Hypothalamus (tissue), 51 donors: ENCODE results near the gene TMEM238.
"Not testable (repeated sequence)": the region's sequence is repeated elsewhere in the genome, so short reads cannot be mapped to it uniquely, and the experiment has no call there.

ENCODE experiments used
- DNase-seq, 51 donors: peaks; one replicate each; lab custom pipeline; 2025; lab: John Stamatoyannopoulos, UW

The TMEM238 gene

DNA sequence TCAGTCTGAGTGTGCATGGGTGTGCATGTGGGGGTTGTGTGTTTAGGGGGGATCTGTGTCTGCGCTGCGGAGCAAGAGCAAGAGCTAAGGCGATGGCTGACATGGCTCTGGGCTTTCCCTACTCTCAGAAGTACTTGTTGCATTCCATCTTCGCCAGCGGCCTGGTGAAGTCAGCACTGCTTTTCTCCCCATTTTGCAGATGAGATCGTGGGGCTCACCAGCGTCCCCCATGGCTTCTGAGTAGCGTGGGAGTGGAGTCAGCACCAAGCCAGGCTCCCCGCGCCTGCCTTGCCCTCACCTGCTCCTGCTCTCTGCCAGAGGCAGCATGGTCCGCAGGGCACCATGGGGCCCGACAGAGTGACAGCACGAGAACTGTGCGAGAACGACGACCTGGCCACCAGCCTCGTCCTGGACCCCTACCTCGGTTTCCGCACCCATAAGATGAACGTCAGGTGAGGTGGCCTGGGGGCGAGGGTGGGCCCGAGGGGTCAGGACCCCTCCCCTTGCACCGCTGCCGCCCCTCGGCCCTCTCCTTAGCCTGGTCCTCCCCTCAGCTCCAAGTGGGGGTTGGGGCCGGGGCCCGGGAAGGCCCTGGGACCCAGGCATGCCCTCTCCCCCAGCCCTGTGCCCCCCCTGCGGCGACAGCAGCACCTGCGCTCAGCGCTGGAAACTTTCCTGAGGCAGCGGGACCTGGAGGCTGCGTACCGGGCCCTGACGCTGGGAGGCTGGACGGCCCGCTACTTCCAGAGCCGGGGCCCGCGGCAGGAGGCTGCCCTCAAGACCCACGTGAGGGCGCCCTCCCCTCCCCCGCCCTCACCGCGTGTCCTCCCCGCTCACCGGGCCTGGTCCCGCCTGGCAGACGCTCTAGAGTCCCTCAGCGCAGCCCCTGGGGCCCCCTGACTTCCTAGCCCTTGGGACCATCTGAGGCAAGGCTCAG, 42.2 kb downstream of the TMEM238 start:
- no peak for DNase-seq

DNA sequence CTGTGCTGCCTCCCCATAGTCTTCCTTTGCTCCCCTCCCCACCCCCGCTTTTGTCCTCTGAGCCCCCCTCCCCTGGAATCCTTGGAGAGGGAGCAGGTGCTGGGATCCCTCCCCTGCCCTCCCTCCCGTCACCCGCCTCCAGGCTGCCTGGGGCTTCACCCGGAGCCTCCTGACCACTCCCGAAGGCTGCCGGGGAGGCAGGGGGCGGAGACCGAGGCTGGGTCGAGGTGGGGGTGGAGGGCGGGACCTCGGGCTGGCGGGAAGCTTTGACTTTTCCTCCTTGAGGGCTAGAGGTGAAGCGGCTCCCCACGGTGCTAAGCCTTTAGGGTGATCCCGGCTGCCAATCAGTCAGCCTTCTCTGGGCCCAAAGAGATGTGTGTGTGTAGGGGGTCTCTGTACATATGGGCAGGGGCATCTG, 42.9 kb downstream of the TMEM238 start:
- peak in 35 of 51 donors; percentile 9 to 72 (median 35) for DNase-seq

DNA sequence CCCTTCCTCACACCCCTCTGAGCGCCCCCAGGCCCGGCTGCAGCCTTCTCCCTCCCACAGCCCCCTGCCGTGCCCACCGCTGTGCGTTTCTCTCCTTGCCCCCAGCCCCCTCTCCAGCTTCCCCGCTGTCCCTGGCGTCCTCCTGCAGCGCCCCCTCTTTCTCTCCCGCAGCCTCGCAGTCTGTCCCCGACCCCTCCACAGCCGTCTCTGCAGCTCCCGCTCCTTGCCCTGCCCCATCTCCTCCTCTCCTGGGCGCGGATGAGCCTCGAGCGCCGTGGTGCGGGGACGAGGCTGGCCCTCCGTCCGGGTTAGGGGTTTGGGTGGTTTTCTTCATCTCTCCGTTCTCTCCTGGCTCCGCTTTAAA, 43.3 kb downstream of the TMEM238 start:
- peak in 3 of 51 donors; percentile 22 to 28 (median 23) for DNase-seq

DNA sequence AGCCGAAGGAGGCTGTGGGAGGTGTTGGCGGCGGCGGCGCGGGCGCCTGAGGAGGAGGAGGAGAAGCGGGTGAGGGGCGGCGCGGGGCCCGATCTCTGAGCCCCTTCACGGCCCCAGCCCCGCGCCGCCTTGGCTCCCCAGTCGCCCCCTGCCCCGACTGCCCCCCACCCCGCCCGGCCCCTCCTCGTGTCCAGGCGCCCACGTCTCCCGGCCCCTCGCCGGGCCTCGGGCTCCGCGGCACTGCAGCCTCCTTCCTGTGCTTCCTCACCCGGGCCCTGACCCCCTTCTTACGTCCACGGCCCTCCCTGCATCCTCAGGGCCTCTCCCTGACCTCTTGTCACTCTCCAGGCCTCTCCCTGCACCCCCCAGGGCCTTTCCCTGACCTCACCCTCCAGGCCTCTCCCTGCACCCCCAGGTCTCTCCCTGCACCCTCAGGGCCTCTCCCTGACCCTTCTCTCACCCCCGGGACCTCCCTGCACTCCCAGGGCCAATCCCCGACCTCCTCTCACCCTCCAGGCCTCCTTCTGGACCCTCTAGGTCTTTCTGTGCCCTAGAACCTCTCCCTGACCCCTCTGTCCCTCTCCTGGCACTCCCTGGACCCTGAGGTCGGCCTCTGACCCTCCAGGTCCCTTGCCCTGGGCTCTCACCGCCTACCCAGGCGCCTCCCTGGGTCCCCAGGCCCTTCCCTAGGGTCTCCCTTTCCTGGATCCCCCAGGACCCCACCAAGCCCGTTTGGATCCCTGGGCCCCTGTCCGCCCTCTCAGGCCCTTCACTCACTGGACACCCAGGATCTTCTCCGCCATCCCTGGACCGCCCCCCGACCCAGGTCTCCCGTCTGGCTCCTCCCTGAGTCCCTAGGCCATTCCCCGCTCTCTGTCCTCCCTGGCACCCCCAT, 44.0 kb downstream of the TMEM238 start:
- DNase-seq, result peak in 3 of 51 donors; percentile 6 to 67 (median 38)

DNA sequence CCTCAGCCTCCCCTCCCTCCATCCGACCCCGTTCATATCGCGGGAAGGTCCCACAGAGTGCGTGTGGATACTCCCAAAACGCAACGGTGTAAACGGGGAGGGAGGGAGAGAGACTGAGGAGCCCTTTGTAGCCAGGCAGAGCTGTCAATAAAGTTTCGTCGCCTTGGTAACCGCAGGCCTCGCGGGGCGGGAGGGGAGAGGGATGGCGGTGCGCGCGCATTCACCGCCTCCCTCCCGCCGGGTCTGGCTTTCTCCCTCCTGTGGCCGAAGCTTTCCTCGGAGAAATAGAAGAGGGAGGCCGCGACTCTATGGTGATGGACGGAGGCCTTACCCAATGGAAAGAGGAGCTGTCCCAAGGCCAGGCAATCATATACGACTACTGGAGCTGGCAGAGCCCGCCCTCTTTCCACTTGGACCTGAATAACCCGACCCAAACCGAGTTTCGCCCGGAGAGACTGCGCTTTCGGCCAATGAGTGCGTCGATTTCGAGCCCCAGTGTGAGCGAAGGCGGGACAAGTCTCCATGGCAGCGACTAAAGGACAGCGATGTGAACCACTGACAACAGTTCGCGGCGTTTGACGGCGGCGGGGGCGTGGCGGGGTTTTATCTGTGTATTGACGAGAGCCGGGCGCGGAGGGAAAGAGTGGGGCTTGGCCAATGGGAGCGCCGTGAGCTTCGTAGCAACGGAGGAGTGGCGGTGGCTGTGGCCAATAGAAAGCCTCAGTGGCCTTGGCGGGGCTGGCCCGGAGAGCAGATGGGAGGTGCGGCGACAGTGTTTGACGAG, 44.8 kb downstream of the TMEM238 start, which contains the start of gene KMT5C:
Gene KMT5C (plus strand): TSS at position 772 of the 784 bp plus-strand sequence. CDS start 2,061 bp downstream, outside the sequence.
- DNase-seq, result peak; percentile 96 to 100 (median 100)

DNA sequence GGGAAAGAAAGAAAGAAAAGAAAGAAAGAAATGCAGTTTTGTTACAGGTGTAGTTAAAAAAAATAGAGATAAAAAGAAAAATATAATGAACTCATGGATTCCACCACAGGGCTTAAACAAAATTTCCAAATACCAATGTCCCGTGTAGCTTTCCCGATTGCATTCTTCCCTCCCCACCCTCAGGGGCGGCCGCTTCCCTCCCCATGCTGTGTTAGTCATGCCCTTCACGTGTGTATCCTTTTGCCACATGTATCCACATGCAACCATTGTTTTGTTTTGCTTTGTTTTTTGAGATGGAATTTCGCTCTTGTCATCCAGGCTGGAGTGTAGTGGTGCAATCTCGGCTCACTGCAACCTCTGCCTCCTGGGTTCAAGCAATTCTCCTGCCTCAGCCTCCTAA, 48.0 kb downstream of the TMEM238 start:
- no peak for DNase-seq

DNA sequence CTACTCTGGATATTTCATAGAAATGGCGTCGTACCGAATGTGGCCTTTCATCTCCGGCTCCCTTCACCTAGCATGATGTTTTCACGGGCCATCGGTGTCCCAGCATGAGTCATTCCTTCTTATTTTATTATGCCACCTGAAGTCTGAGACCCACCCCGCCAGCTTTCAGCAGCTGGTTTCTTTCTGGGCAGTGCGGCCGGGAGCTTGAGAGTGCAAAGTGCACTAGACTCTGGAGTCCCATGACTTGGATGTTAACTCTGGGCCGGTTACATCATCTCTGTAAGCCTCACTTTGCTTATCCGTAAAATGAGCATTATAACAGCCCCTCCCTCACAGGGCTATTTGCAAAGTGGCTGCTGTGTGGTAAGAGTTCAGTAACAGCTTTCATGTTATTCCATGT, 50.2 kb downstream of the TMEM238 start:
- DNase-seq, result no peak

DNA sequence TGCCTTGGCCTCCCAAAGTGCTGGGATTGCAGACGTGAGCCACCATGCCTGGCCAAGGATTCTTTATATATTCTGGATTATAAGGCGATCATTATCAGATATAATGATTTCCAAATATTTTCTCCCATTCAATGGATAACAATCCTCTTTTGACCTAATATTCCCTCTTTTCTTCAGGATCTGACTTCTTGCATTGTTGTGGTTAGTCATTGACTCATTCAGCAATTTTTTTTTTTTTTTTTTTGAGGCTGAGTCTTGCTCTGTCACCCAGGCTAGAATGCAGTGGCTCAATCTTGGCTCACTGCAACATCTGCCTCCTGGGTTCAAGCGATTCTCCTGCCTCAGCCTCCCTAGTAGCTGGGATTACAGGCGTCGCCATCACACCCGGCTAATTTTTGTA, 54.3 kb downstream of the TMEM238 start:
- not testable (repeated sequence) for DNase-seq
